ENCODE data around the gene TBRG4.

- TF ChIP-seq ZNF785 (tag by site-specific recombination; IDR thresholded peaks at IDR 0.05) (no peak), YY1 (tag by site-specific recombination; IDR thresholded peaks at IDR 0.05) (no peak), ZNF10 (tag by site-specific recombination; IDR thresholded peaks at IDR 0.05) (no peak), CTCF (tag by site-specific recombination; IDR thresholded peaks at IDR 0.05) (no peak), ZNF768 (tag by site-specific recombination; IDR thresholded peaks at IDR 0.05) (no peak), ZNF776 (tag by site-specific recombination; IDR thresholded peaks at IDR 0.05; ENCODE audit: borderline replicate concordance) (no peak), ZBTB7A (tag by site-specific recombination; IDR thresholded peaks at IDR 0.05; ENCODE audit: low read depth) (no peak), PATZ1 (tag by site-specific recombination; IDR thresholded peaks at IDR 0.05) (no peak), ZNF155 (tag by site-specific recombination; IDR thresholded peaks at IDR 0.05) (no peak), MEIS1 (CRISPR knock-in tag; IDR thresholded peaks at IDR 0.05; ENCODE audit: borderline replicate concordance) (no peak)
Measured at GRCh38 chr7:45131891-45132290, 20.4 kb upstream of the TBRG4 start.

All from HEK293 (cell line).